Right lobe of liver (tissue), 4 donors: ENCODE data around the gene SMC2.

ENCODE experiments used
- POLR2A ChIP-seq: fragments of 450-650 bp; IDR thresholded peaks from one replicate; pipeline ENCODE4 v1.6.1; 2017; ENCODE audit warnings: antibody characterized with exemption, mild to moderate bottlenecking
- TF ChIP-seq, protein P1 (sequence below), 4 donors: fragments of 200-600 bp in 3 of 4; fragments of 450-650 bp in 1 of 4; IDR thresholded peaks; one replicate each; pipeline versions ENCODE4 v1.5.1 to v1.8.0; 2016 to 2022; ENCODE audit warnings: antibody characterized with exemption in 4 of 4, mild to moderate bottlenecking in 2 of 4
- donor health status: DM: no; HTN: no; CAD: no.
- donor health status: DM: no; HTN: no; CAD: no.
- donor health status: DM: no; HTN: yes; CAD: no.

DNA sequence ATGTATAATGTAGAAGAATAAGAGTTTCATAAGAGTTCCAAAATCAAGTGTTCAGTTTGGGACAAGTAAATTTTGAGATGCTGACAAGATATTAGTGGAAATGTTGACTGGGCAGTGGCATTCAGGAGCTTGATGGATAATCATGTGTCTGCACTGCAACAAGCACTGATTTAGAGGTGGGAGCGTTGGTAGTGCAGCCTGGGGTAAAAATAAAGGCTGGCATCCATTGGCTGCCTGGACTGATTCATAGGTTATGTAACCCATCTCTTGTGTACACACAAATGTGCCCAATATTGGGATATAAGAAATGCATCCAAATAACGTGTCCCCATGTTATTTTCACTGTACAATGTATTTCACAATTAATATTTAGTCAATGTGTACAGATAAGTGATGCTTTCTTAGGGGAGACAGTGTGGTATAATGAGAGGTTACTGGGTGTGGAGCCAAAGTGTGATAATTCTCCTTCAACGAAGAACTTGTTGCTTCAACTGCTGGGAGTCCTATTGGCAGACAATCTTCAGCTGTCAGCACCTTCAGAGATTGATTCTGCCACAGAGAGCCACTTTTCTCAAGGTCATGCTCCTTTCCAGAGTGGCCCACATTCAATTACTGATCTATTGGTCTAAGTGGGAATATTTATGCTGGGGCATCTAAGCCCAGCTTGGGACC, 20.9 kb upstream of the SMC2 start:
- TF ChIP-seq, protein P1, sequence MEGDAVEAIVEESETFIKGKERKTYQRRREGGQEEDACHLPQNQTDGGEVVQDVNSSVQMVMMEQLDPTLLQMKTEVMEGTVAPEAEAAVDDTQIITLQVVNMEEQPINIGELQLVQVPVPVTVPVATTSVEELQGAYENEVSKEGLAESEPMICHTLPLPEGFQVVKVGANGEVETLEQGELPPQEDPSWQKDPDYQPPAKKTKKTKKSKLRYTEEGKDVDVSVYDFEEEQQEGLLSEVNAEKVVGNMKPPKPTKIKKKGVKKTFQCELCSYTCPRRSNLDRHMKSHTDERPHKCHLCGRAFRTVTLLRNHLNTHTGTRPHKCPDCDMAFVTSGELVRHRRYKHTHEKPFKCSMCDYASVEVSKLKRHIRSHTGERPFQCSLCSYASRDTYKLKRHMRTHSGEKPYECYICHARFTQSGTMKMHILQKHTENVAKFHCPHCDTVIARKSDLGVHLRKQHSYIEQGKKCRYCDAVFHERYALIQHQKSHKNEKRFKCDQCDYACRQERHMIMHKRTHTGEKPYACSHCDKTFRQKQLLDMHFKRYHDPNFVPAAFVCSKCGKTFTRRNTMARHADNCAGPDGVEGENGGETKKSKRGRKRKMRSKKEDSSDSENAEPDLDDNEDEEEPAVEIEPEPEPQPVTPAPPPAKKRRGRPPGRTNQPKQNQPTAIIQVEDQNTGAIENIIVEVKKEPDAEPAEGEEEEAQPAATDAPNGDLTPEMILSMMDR (IDR thresholded peaks at IDR 0.05): no peak
- no peak for TF ChIP-seq POLR2A
